ENCODE data around the gene CTSZ.

The CTSZ gene

GRCh38 chr20:59030911-59031563 lies 24.0 kb upstream of the CTSZ start:
- DNase-seq: no peak

GRCh38 chr20:59028812-59029211 lies 21.8 kb upstream of the CTSZ start:
- DNase-seq: no peak

DNA sequence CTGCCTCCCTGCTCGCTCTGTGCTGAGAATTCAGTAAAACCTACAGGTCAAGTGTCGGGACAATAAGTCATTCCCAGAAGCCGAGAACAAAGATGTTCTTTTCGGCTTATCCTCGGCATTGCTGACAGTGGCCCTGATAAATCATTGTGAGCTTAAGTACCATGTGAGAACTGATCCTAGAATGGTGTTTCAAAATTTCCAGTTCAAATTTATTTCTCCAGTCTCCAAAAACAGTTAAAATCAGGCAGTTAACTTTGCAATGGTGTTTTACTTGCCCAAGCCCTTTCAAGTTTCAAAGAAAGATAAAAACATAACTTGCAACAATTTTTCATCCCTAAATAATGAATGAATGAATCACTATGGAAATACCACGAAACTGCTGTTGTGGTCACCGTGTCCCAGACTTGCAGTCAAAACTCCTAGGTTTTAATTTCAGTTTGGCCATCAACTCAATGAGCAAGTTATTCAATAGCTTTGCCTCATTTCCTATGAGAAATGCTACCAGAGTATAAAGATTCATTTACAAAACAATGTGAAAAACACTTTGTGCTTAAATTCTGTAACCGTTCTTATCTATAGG lies 20.8 kb upstream of the CTSZ start:
- no peak for DNase-seq

- no peak for DNase-seq
These were observed 20.1 kb upstream of the CTSZ start for GRCh38 chr20:59026904-59027740.

DNA sequence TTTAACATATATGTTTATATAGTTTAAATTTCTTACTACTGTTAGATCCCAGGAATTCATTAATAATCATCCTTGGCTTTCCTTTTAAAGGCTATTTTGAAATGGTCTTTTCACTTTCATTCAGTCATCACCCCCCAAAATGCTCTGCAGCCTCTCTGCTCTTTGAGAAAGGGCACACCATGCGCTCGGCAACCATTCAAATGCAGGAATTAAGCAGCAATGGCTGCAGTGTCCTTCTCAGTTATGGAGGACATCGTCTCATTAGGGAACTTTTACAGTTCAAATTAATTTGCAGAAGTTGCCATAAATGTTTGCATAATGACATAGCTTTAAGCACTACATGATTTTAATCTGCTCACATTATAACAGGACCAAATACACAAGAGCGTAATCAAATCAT lies 18.5 kb upstream of the CTSZ start:
- no peak for DNase-seq

- DNase-seq: no peak
These were observed 18.0 kb upstream of the CTSZ start for GRCh38 chr20:59025086-59025485.

GRCh38 chr20:59024111-59024530 lies 17.1 kb upstream of the CTSZ start:
- no peak for DNase-seq

DNA sequence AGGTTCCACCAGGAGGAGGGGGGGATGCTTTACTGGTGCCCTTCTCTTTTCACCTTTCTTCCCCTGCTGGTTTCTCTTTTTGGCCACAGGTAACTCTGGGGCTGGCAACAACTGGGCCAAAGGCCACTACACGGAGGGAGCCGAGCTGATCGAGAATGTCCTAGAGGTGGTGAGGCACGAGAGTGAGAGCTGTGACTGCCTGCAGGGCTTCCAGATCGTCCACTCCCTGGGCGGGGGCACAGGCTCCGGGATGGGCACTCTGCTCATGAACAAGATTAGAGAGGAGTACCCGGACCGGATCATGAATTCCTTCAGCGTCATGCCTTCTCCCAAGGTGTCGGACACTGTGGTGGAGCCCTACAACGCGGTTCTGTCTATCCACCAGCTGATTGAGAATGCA lies 16.6 kb upstream of the CTSZ start:
- DNase-seq: no peak

- no peak for DNase-seq
These were observed 15.7 kb upstream of the CTSZ start for GRCh38 chr20:59022754-59023153.

- DNase-seq: no peak
These were observed 14.0 kb upstream of the CTSZ start for GRCh38 chr20:59020938-59021551.

DNA sequence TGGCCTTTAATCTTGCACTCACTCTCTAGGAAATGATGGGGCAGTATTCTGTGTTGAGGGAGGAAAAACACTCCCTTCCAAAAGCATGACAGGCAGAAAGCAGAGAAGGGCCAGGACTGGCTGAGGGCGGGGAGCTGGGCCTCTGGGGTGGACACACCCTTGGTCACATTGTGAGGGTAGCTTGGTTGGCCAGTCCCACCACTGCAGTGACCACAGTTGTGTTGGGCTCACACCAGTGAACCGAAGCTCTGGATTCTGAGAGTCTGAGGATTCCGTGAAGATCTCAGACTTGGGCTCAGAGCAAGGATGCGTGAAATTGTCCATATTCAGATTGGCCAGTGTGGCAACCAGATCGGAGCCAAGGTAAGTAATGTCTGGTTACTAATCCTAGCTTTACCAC lies 12.2 kb upstream of the CTSZ start, which contains the start of gene TUBB1:
TUBB1 (plus strand) TSS at position 213 of the 400 bp plus-strand sequence; CDS start at position 307, 94 bp downstream.
- DNase-seq: no peak

- DNase-seq: no peak
These were observed 11.8 kb upstream of the CTSZ start for GRCh38 chr20:59018817-59019216.

GRCh38 chr20:59017493-59018231 lies 10.6 kb upstream of the CTSZ start:
- no peak for DNase-seq

DNA sequence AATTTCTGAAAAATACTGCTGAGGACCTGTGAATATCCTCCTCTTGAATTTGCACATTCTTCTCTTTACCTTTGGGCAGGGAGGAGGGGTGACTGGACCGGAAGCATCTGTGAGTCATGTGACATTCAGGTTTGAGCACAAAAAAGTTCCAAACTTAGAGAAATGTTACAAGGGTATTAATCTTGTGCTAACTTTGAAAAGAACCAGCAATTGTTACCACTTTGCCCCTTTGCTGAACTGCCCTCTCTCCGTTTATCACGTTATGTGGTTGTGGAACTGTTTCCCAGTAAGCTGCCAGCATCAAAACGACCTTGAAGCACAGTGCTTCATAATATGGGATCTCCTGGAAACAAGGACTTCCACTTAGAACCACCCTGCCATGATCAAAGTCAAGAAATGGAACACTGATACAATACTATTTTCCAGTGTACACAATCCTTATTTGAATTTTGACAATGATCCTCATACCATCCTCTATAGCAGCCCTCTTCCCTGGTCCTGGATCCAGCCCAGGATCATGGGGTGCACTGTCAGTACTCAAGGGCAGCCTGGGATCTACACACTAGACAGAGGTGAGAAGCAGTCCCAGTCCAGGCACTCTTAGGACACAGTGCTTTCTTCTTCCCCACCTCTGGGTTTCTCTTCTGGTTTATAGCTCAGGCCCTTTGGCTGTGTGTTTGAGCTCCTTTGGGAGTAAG lies 9.9 kb upstream of the CTSZ start:
- no peak for DNase-seq

- no peak for DNase-seq
These were observed 9.0 kb upstream of the CTSZ start for GRCh38 chr20:59015812-59016711.

- no peak for DNase-seq
These were observed 8.4 kb upstream of the CTSZ start for GRCh38 chr20:59015411-59015810.

DNA sequence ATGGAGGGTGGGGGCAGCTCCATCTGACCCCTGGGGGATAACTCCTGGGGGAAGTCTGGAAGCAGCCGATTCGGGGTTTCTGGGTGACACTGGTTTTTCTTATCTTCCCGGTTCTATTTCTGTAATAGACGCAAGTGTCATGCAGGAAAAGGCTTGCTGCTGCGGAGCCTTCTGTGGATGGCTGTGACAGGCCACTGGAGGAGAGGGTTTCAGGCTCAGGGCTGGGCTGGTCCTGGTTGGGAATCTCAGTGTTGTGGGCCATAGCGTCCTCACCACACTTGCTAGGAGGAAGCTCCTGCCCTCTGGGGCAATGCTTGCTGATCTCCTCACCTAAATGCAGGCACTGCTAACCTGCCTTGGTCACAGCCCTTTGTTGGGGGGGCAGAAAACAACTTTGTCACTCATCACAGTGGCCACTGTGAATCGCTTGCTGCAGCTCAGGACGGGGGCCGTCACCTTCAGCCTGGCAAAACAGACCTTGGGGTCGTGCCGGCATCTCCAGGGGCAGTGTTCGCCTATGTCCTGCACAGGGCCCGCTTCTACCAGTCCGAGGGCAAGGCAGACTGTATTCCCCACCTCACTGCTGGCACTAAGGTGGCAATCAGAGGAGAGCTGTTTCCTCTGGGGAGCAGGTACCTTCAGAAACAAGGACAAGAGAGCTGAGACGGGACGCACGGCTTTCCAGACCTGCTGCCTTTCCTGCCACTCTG lies 7.8 kb upstream of the CTSZ start:
- no peak for DNase-seq

DNA sequence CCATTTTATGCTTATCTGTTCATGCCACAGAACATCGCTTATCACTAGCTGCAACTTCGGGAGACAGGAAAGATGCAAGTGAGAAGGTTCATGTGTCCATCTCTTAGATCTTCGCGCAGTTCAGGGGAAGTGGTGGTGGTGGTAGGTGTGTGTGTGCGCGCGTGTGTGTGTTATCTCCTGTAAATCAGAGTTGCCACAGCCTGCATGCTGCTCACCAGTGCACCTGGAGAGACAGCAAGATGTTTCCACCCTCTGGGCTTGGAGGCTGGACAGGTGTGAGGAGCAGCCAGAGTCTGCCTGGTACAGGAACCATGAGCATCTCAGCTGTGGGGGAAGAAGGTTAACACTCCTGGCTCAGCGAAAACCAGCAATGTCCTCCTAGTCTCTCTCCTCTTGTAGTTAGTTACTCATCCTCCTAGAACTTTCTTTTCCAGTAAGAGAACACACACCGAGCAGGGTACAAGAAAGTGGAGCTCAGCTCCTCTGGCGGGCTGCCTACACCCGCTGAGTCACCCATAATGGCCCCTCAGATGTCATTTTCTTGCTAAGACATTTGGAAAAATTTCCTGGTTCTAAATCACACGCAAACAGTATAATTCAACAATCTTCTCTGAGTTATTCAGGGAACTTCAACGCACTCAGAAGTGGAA lies 7.0 kb upstream of the CTSZ start:
- DNase-seq: no peak

DNA sequence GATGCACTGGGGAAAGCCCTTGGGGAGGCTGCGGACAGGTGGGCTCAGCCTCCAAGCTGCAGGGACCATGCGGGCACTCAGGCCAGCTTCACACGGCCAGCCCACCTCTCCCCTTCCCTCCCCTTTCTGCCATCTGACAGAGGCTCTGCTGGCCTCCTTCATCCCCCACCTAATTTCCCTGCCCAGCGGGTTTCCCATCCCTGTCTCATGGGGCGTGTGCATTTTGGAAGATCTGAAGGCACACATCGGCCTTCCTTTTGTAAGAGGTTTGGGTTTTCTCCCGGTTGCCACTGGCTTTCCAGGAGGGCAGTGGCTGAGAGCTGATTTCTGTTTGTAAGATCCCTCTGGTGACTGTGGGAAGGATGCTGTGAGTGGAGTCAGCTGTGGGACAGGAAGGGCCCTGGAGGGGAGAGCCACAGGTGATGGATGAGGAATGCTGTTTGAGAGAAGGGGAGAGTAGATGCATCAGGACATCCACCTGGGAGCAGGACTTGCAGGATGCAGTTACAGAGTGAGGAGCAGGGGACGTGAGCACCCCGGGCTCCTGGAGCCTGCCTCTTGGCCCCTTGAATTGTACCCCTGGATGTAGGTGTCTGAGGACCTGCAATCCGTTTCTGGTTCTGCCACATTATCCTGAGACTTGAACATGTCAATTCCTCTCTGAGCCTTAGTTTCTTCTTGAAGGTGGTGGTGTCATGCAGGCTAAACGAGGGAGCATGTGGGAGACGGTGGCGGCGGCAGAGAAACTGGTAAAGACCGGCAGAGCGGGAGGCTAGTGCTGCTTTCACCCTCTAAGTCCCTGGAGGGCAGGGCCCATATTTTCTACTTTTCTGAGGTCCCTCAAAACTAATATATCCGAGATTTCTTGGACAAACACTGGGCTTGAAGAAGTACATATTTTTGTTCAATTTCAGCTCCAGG lies 6.2 kb upstream of the CTSZ start:
- no peak for DNase-seq

Data from NCI-H1436 (cell line).